Hepatocyte (in vitro differentiated cells): ENCODE measurements around the gene VEGFB.

Experiments
- EZH2 ChIP-seq: fragments of 200-600 bp; sonication (generic); IDR thresholded peaks from 2 replicates; pipeline ENCODE4 v1.6.1; 2016; ENCODE audit warnings: antibody characterized with exemption, mild to moderate bottlenecking, borderline replicate concordance
- TF ChIP-seq, protein P1 (sequence below): fragments of 200-600 bp; sonication (generic); IDR thresholded peaks from 2 replicates; pipeline ENCODE4 v1.5.1; 2016; ENCODE audit warnings: antibody characterized with exemption, mild to moderate bottlenecking; ENCODE audit not compliant: poor library complexity

DNA sequence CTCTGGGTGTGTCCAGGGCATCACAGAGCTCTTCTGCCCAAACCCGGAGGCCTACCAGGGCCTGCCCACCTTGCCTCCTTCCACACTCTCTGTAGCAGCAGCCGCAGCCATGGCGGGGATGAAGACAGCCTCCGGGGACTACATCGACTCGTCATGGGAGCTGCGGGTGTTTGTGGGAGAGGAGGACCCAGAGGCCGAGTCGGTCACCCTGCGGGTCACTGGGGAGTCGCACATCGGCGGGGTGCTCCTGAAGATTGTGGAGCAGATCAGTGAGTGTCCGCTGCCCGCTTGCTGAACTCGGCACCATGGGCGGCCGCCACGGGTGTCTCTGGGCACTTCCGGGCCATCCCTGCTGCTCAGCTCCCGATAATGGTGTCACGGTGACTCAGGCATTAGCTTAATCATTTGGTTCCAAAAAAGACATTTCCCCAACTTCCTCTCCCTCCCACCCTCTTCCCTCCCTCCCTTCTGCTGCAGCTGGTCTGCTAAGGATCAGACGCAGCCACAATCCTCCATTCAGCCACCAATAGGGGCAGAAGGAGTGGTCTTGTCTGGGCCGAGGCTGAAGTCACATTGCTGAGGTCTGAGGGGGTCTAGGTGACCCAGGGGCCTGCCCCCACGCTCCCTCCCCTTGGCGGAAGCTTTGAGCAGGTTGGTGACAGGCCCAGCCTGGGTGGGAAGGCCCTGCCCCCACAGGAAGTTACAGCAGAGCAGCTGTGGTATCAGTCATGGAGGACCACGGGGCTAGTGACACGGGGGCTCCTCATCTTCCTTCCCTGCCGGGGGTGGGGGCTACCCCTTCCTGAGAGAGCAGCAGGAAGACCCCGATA is 26.9 kb upstream of the VEGFB start:
- TF ChIP-seq, protein P1, sequence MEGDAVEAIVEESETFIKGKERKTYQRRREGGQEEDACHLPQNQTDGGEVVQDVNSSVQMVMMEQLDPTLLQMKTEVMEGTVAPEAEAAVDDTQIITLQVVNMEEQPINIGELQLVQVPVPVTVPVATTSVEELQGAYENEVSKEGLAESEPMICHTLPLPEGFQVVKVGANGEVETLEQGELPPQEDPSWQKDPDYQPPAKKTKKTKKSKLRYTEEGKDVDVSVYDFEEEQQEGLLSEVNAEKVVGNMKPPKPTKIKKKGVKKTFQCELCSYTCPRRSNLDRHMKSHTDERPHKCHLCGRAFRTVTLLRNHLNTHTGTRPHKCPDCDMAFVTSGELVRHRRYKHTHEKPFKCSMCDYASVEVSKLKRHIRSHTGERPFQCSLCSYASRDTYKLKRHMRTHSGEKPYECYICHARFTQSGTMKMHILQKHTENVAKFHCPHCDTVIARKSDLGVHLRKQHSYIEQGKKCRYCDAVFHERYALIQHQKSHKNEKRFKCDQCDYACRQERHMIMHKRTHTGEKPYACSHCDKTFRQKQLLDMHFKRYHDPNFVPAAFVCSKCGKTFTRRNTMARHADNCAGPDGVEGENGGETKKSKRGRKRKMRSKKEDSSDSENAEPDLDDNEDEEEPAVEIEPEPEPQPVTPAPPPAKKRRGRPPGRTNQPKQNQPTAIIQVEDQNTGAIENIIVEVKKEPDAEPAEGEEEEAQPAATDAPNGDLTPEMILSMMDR: no peak
- TF ChIP-seq EZH2: no peak
